Measurements from ENCODE around the gene SVIL.

GRCh38 chr10:29666201-29666600 lies 31.4 kb upstream of the SVIL start:
- no peak for TF ChIP-seq CTCF (CRISPR knock-in tag; IDR thresholded peaks at IDR 0.05)
- no peak for TF ChIP-seq IKZF1 (IDR thresholded peaks at IDR 0.05)
